ENCODE measurements around the gene CFAP77. TPM values are rescaled to one million over a fixed set of nuclear protein-coding genes. Genes with fewer than 3 reads are reported as not detected.

CFAP77 gene
- total and polyA plus RNA-seq, 2 donors from 2014 or later: 0.50 TPM; not detected in 1

- no peak for DNase-seq
- no peak for FAIRE-seq
- no peaks in the 10 kb centered on the region for H3K4me1 ChIP-seq (ENCODE audit: control insufficient read depth in 2 of 3, insufficient read depth in 2 of 3, low read depth in 1 of 3, low read length in 3 of 3)
- H3K27ac ChIP-seq (ENCODE audit: low read depth in 2 of 2, low read length in 2 of 2): no peak overlapping the region
- no peak for TF ChIP-seq CTCF (IDR thresholded peaks at IDR 0.05; ENCODE audit: borderline replicate concordance, extremely low read depth, insufficient read depth)
- no peak overlapping the region for H3K4me3 ChIP-seq (ENCODE audit: low read length in 3 of 3)
- no peak overlapping the region for H3K9ac ChIP-seq (ENCODE audit: low read length in 3 of 3)
- intact Hi-C loops (cut with DNase I): no loop called here
- peaks cover 0 to 4% (median 0%) of the 10 kb centered on the region in 3 donors for H3K9me3 ChIP-seq (ENCODE audit: control insufficient read depth in 2 of 3, insufficient read depth in 1 of 3, low read length in 3 of 3)
- H3K36me3 ChIP-seq (ENCODE audit: control insufficient read depth in 2 of 3, insufficient read depth in 3 of 3, low read length in 3 of 3): no peaks in the 10 kb centered on the region
- no peaks in the 10 kb centered on the region for H3K27me3 ChIP-seq (ENCODE audit: control insufficient read depth, insufficient read depth, low read length)
These were observed 126.1 kb downstream of the CFAP77 start for GRCh38 chr9:132536124-132536523.

- DNase-seq (no peak), FAIRE-seq (no peak)
- H3K9me3 ChIP-seq (ENCODE audit: control insufficient read depth in 2 of 3, insufficient read depth in 1 of 3, low read length in 3 of 3): peaks cover 0 to 4% (median 0%) of the 10 kb centered on the region in 3 donors
- intact Hi-C loops (cut with DNase I): no loop called here
- H3K9ac ChIP-seq (ENCODE audit: low read length in 3 of 3): no peak overlapping the region
- H3K4me1 ChIP-seq (ENCODE audit: control insufficient read depth in 2 of 3, insufficient read depth in 2 of 3, low read depth in 1 of 3, low read length in 3 of 3): no peaks in the 10 kb centered on the region
- no peak overlapping the region for H3K4me3 ChIP-seq (ENCODE audit: low read length in 3 of 3)
- no peak for TF ChIP-seq CTCF (IDR thresholded peaks at IDR 0.05; ENCODE audit: borderline replicate concordance, extremely low read depth, insufficient read depth)
- H3K36me3 ChIP-seq (ENCODE audit: control insufficient read depth in 2 of 3, insufficient read depth in 3 of 3, low read length in 3 of 3): no peaks in the 10 kb centered on the region
- H3K27ac ChIP-seq (ENCODE audit: low read depth in 2 of 2, low read length in 2 of 2): no peak overlapping the region
- no peaks in the 10 kb centered on the region for H3K27me3 ChIP-seq (ENCODE audit: control insufficient read depth, insufficient read depth, low read length)
These were observed 127.3 kb downstream of the CFAP77 start for GRCh38 chr9:132537352-132537751.

- Histone ChIP-seq H3K27ac (ENCODE audit: low read depth in 2 of 2, low read length in 2 of 2) (no peak overlapping the region), H3K4me1 (ENCODE audit: control insufficient read depth in 2 of 3, insufficient read depth in 2 of 3, low read depth in 1 of 3, low read length in 3 of 3) (no peaks in the 10 kb centered on the region), H3K4me3 (ENCODE audit: low read length in 3 of 3) (no peak overlapping the region), H3K9me3 (ENCODE audit: control insufficient read depth in 2 of 3, insufficient read depth in 1 of 3, low read length in 3 of 3) (peaks cover 0 to 4% (median 0%) of the 10 kb centered on the region in 3 donors), H3K36me3 (ENCODE audit: control insufficient read depth in 2 of 3, insufficient read depth in 3 of 3, low read length in 3 of 3) (no peaks in the 10 kb centered on the region), H3K27me3 (ENCODE audit: control insufficient read depth, insufficient read depth, low read length) (no peaks in the 10 kb centered on the region), H3K9ac (ENCODE audit: low read length in 3 of 3) (no peak overlapping the region)
- TF ChIP-seq CTCF (IDR thresholded peaks at IDR 0.05; ENCODE audit: borderline replicate concordance, extremely low read depth, insufficient read depth): no peak
- intact Hi-C loops (cut with DNase I): no loop called here
- FAIRE-seq: no peak
- peak in 4 of 5 donors; percentile 60 to 77 (median 66) for DNase-seq
These were observed 128.1 kb downstream of the CFAP77 start for GRCh38 chr9:132538071-132538470.

GRCh38 chr9:132539096-132539495 is 129.1 kb downstream of the CFAP77 start:
- no peaks in the 10 kb centered on the region for H3K27me3 ChIP-seq (ENCODE audit: control insufficient read depth, insufficient read depth, low read length)
- no peak for DNase-seq
- no peaks in the 10 kb centered on the region for H3K4me1 ChIP-seq (ENCODE audit: control insufficient read depth in 2 of 3, insufficient read depth in 2 of 3, low read depth in 1 of 3, low read length in 3 of 3)
- H3K27ac ChIP-seq (ENCODE audit: low read depth in 2 of 2, low read length in 2 of 2): no peak overlapping the region
- peaks cover 0 to 4% (median 0%) of the 10 kb centered on the region in 3 donors for H3K9me3 ChIP-seq (ENCODE audit: control insufficient read depth in 2 of 3, insufficient read depth in 1 of 3, low read length in 3 of 3)
- H3K4me3 ChIP-seq (ENCODE audit: low read length in 3 of 3): no peak overlapping the region
- no peak for TF ChIP-seq CTCF (IDR thresholded peaks at IDR 0.05; ENCODE audit: borderline replicate concordance, extremely low read depth, insufficient read depth)
- H3K36me3 ChIP-seq (ENCODE audit: control insufficient read depth in 2 of 3, insufficient read depth in 3 of 3, low read length in 3 of 3): no peaks in the 10 kb centered on the region
- H3K9ac ChIP-seq (ENCODE audit: low read length in 3 of 3): no peak overlapping the region
- no peak for FAIRE-seq
- intact Hi-C loops (cut with DNase I): no loop called here
